Measurements from ENCODE around the gene RBM18.

DNA sequence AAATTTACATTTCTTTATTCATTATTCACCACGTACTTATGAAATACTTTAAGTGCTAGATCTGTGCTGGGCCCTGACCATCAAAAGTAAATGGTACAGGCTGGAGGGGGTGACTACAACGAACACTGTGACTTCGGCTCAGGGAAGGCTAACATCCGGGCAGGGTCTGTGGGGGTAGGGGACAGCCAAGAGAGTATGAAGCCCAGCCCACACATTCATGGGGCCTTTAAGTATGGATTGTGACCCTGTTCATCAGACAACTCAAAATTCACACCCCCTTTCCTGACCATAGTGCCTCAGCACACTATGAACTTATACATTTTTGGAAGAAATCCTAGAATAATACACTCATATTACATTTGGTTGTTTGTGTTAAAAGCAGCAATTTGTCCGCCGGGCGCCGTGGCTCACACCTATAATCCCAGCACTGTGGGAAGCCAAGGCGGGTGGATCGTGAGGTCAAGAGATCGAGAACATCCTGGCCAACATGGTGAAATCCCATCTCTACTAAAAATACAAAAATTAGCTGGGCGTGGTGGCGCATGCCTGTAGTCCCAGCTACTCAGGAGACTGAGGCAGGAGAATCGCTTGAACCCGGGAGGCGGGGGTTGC lies 71.6 kb downstream of the RBM18 start:
- TF ChIP-seq, protein P1, sequence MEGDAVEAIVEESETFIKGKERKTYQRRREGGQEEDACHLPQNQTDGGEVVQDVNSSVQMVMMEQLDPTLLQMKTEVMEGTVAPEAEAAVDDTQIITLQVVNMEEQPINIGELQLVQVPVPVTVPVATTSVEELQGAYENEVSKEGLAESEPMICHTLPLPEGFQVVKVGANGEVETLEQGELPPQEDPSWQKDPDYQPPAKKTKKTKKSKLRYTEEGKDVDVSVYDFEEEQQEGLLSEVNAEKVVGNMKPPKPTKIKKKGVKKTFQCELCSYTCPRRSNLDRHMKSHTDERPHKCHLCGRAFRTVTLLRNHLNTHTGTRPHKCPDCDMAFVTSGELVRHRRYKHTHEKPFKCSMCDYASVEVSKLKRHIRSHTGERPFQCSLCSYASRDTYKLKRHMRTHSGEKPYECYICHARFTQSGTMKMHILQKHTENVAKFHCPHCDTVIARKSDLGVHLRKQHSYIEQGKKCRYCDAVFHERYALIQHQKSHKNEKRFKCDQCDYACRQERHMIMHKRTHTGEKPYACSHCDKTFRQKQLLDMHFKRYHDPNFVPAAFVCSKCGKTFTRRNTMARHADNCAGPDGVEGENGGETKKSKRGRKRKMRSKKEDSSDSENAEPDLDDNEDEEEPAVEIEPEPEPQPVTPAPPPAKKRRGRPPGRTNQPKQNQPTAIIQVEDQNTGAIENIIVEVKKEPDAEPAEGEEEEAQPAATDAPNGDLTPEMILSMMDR (IDR thresholded peaks at IDR 0.05; ENCODE audit: insufficient read depth, low read depth, low read length) = no peak
- TF ChIP-seq EZH2 (IDR thresholded peaks at IDR 0.05; ENCODE audit: insufficient read depth, low read length) = no peak
